Psoas muscle (tissue), 8 donors: ENCODE results near the gene SLC13A5. TPM values are rescaled to one million over a fixed set of nuclear protein-coding genes. Genes with fewer than 3 reads are reported as not detected.

ENCODE experiments used
- ATAC-seq, 4 donors: fragments of 200-7000 bp; cut with Tn5 transposase; one replicate each; pipeline ENCODE4 v1.9.1; 2020; ENCODE audit warnings: moderate library complexity in 3 of 4, mild to moderate bottlenecking in 2 of 4
- DNase-seq, 2 donors: peaks; one replicate each; pipeline ENCODE4 v3.0.0-alpha.2; 2020
- H3K27ac ChIP-seq: fragments of 200-600 bp; one replicate; pipeline ENCODE4 v1.8.0; 2022
- H3K27me3 ChIP-seq, 3 donors: fragments of 200-600 bp in 1 of 3; one replicate each; pipeline versions ENCODE4 v1.6.1 to v1.8.0; 2013 to 2022; ENCODE audit warnings: low read length in 2 of 3, mild to moderate bottlenecking in 2 of 3, moderate library complexity in 1 of 3; ENCODE audit not compliant: insufficient read depth in 3 of 3
- H3K36me3 ChIP-seq, 2 donors: fragments of 200-600 bp in 1 of 2; one replicate each; pipeline versions ENCODE4 v1.6.1 to v1.8.0; 2013 to 2022; ENCODE audit warnings: low read depth in 1 of 2, mild to moderate bottlenecking in 1 of 2, moderate library complexity in 1 of 2; ENCODE audit not compliant: insufficient read depth in 1 of 2
- H3K4me1 ChIP-seq: fragments of 200-600 bp; one replicate; pipeline ENCODE4 v1.8.0; 2022
- H3K4me3 ChIP-seq: fragments of 200-600 bp; one replicate; pipeline ENCODE4 v1.8.0; 2022; ENCODE audit warnings: mild to moderate bottlenecking
- H3K9me3 ChIP-seq: fragments of 200-600 bp; one replicate; pipeline ENCODE4 v1.8.0; 2022
- CTCF ChIP-seq: fragments of 200-600 bp; IDR thresholded peaks from one replicate; pipeline ENCODE4 v1.8.0; 2022; ENCODE audit warnings: antibody characterized with exemption
- WGBS, 3 donors: extraction: QIAGEN DNeasy Blood & Tissue Kit; methylation state at CpG; one replicate each; pipeline versions ENCODE4 v1.1.6 to v1.1.7; 2013; 5-methylcytosine and 5-hydroxymethylcytosine counted together
- intact Hi-C, 2 donors: fragments of 100-400 bp; cut with DNase I; formaldehyde crosslinking; loops; one replicate each; pipeline versions ENCODE4 v1.11.0 to v1.14.2; 2022
- polyA plus RNA-seq, 3 donors: library from polyadenylated mRNA; stranded (reverse); fragments of 200-250 nt; gene quantifications; one replicate each; pipeline ENCODE4 v1.2.3, GENCODE V29; 2013
- total RNA-seq, 4 donors: library from RNA; stranded (reverse); fragmentation: NEBNext Ultra II Directional in 2 of 4; extraction: Animal tissue kit (Norgen Biotek cat#: 25700) in 2 of 4; gene quantifications; one replicate each; pipeline versions ENCODE4 v1.2.1 to v1.2.4, GENCODE V29; 2021 to 2023
- donor health status: healthy with polysubstance abuse.
- donor health status: DM: no; HTN: no; CAD: no; lungs with moderate emphysema.
- donor health status: Bipolar disorder and iron deficiency.
- donor health status: healthy.
- donor health status: DM: yes; HTN: yes; CAD: no.
- donor health status: DM: no; HTN: no; CAD: no.
- donor health status: DM: no; HTN: no; CAD: no.
- donor health status: DM: yes; HTN: yes; CAD: no.

Gene SLC13A5
- total and polyA plus RNA-seq, 7 donors, result 0.01 to 0.17 (median 0.03) TPM; not detected in 4

- H3K4me3 ChIP-seq, result no peak overlapping the region
- DNase-seq, result no peak
- H3K4me1 ChIP-seq, result no peaks in the 10 kb centered on the region
- no peak for ATAC-seq
- no peak for TF ChIP-seq CTCF
- H3K27ac ChIP-seq, result no peak overlapping the region
- intact Hi-C loops, result no loop called here
- H3K9me3 ChIP-seq, result no peaks in the 10 kb centered on the region
- WGBS, 3 donors, result 81 to 91% (median 86%) methylated on average over 10 of the region's 10 CpGs
- H3K36me3 ChIP-seq, result no peaks in the 10 kb centered on the region
- peaks cover 0 to 4% (median 1%) of the 10 kb centered on the region in 3 donors for H3K27me3 ChIP-seq
Measured at GRCh38 chr17:6703751-6704150, 9.4 kb downstream of the SLC13A5 start.

- DNase-seq (no peak), ATAC-seq (no peak)
- no peaks in the 10 kb centered on the region for H3K4me1 ChIP-seq
- no peak for TF ChIP-seq CTCF
- intact Hi-C loops, result no loop called here
- H3K4me3 ChIP-seq, result no peak overlapping the region
- H3K36me3 ChIP-seq, result no peaks in the 10 kb centered on the region
- peaks cover 0 to 1% (median 0%) of the 10 kb centered on the region in 3 donors for H3K27me3 ChIP-seq
- H3K27ac ChIP-seq, result no peak overlapping the region
- H3K9me3 ChIP-seq, result no peaks in the 10 kb centered on the region
- 87 to 90% (median 88%) methylated on average over 16 of the region's 16 CpGs for WGBS, 3 donors
Measured at GRCh38 chr17:6702567-6703215, 10.5 kb downstream of the SLC13A5 start.

DNA sequence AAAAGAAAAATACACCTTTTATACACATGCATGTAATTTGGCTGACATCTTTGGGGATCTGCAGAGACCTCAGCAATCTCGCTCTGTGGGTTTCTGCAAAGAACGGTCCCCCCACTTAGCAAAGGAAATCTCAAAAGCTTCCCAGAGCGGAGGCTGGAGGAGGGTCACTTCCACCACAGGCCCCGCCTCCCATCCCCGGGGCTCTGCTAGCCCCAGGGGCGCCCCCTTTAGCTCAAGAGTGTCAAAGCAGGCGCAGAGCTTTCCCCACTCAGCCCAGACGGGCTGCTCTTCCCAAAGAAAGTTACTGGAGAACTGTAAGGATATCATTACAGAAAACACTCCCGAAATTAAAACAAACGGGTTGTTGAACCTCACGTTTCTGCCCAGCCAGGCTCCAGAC, 11.4 kb downstream of the SLC13A5 start:
- Histone ChIP-seq H3K9me3 (no peaks in the 10 kb centered on the region), H3K36me3 (no peaks in the 10 kb centered on the region), H3K27ac (no peak overlapping the region), H3K4me3 (no peak overlapping the region), H3K4me1 (no peaks in the 10 kb centered on the region), H3K27me3 (peaks cover 0 to 1% (median 0%) of the 10 kb centered on the region in 3 donors)
- no peak for TF ChIP-seq CTCF
- intact Hi-C loops, result no loop called here
- ATAC-seq (no peak), DNase-seq (no peak)
- WGBS, 3 donors, result 24 to 28% (median 26%) methylated on average over 11 of the region's 11 CpGs

GRCh38 chr17:6700948-6701307, 12.2 kb downstream of the SLC13A5 start:
- Histone ChIP-seq H3K4me1 (no peaks in the 10 kb centered on the region), H3K27me3 (peaks cover 0 to 1% (median 0%) of the 10 kb centered on the region in 3 donors), H3K27ac (no peak overlapping the region), H3K36me3 (no peaks in the 10 kb centered on the region), H3K9me3 (no peaks in the 10 kb centered on the region), H3K4me3 (no peak overlapping the region)
- ATAC-seq (no peak), DNase-seq (no peak)
- intact Hi-C loops, result no loop called here
- WGBS, 3 donors, result 67 to 80% (median 75%) methylated on average over 8 of the region's 8 CpGs
- TF ChIP-seq CTCF, result no peak
